HEK293 (cell line): ENCODE data around the gene HOTAIR.

Source experiments
- CTCF ChIA-PET: fragments of 350-600 bp; formaldehyde crosslinking; extraction: SDS; loops from one replicate; lab custom pipeline; 2021; ENCODE audit warnings: antibody characterized with exemption; lab: Yijun Ruan, JAX
- POLR2A ChIA-PET: fragments of 300-600 bp; formaldehyde crosslinking; extraction: SDS; loops from one replicate; lab custom pipeline; 2020; ENCODE audit warnings: antibody characterized with exemption, inconsistent platforms; lab: Yijun Ruan, JAX
- H3K27ac ChIP-seq: fragments of 200-500 bp; sonication (Bioruptor generic); 2 replicates; pipeline ENCODE4 v1.5.1; 2014; ENCODE audit warnings: low read depth, low read length, control low read depth, inconsistent platforms; ENCODE audit errors: extremely low read depth
- H3K36me3 ChIP-seq, 2 experiments: fragments of 200-500 bp in 1 of 2; sonication (Bioruptor generic) in 1 of 2; 1 replicate in 1 of 2; 2 replicates in 1 of 2; pipeline ENCODE4 v1.5.1; 2014 to 2017; ENCODE audit warnings: inconsistent platforms in 2 of 2, low read length in 2 of 2; ENCODE audit not compliant: control insufficient read depth in 2 of 2, insufficient read depth in 1 of 2
- H3K4me1 ChIP-seq: fragments of 200-500 bp; sonication (Bioruptor generic); 2 replicates; pipeline ENCODE4 v1.5.1; 2014; ENCODE audit warnings: mild to moderate bottlenecking, low read length, inconsistent platforms; ENCODE audit not compliant: control insufficient read depth, insufficient read depth
- H3K4me3 ChIP-seq: 2 replicates; pipeline ENCODE4 v1.5.1; 2011; ENCODE audit warnings: low read depth, mild to moderate bottlenecking, control low read depth, low read length, moderate library complexity
- H3K9me3 ChIP-seq: fragments of 200-500 bp; sonication (Bioruptor generic); 2 replicates; pipeline ENCODE4 v1.5.1; 2014; ENCODE audit warnings: low read depth, low read length, inconsistent platforms; ENCODE audit not compliant: control insufficient read depth, insufficient read depth
- EGR2 ChIP-seq: fragments of 450-650 bp; formaldehyde crosslinking; IDR thresholded peaks from 2 replicates; pipeline ENCODE4 v1.5.1; 2016; ENCODE audit warnings: low read depth, missing biosample characterization, missing genetic modification characterization
- IKZF3 ChIP-seq: fragments of 450-650 bp; IDR thresholded peaks from 2 replicates; pipeline ENCODE4 v1.5.0; 2018; ENCODE audit warnings: missing biosample characterization, mild to moderate bottlenecking, missing genetic modification characterization, moderate library complexity
- PRDM1 ChIP-seq: fragments of 450-650 bp; formaldehyde crosslinking; IDR thresholded peaks from 2 replicates; pipeline ENCODE4; 2016; ENCODE audit warnings: missing biosample characterization, missing genetic modification characterization
- ZBTB21 ChIP-seq: fragments of 450-650 bp; formaldehyde crosslinking; IDR thresholded peaks from 2 replicates; pipeline ENCODE4 v1.5.1; 2017; ENCODE audit warnings: missing biosample characterization, missing genetic modification characterization
- ZBTB7A ChIP-seq: fragments of 450-650 bp; formaldehyde crosslinking; IDR thresholded peaks from 2 replicates; pipeline ENCODE4 v1.5.1; 2016; ENCODE audit warnings: low read depth, missing biosample characterization, missing genetic modification characterization
- ZFP3 ChIP-seq: fragments of 450-650 bp; formaldehyde crosslinking; IDR thresholded peaks from 2 replicates; pipeline ENCODE4 v1.5.1; 2016; ENCODE audit warnings: low read depth, missing biosample characterization, missing genetic modification characterization
- ZNF114 ChIP-seq: fragments of 450-650 bp; formaldehyde crosslinking; IDR thresholded peaks from 2 replicates; pipeline ENCODE4 v1.5.0; 2017; ENCODE audit warnings: missing biosample characterization, missing genetic modification characterization
- ZNF155 ChIP-seq: fragments of 450-650 bp; formaldehyde crosslinking; IDR thresholded peaks from 2 replicates; pipeline ENCODE4 v1.5.1; 2016; ENCODE audit warnings: missing biosample characterization, missing genetic modification characterization
- ZNF341 ChIP-seq: fragments of 450-650 bp; formaldehyde crosslinking; IDR thresholded peaks from 2 replicates; pipeline ENCODE4; 2016; ENCODE audit warnings: low read depth, missing biosample characterization, missing genetic modification characterization
- ZNF404 ChIP-seq: fragments of 450-650 bp; formaldehyde crosslinking; IDR thresholded peaks from 2 replicates; pipeline ENCODE4 v1.5.1; 2017; ENCODE audit warnings: missing biosample characterization, missing genetic modification characterization
- ZNF48 ChIP-seq: fragments of 450-650 bp; formaldehyde crosslinking; IDR thresholded peaks from 2 replicates; pipeline ENCODE4 v1.5.1; 2016; ENCODE audit warnings: missing biosample characterization, missing genetic modification characterization
- ZNF529 ChIP-seq: fragments of 450-650 bp; formaldehyde crosslinking; IDR thresholded peaks from 2 replicates; pipeline ENCODE4 v1.5.1; 2017; ENCODE audit warnings: missing genetic modification characterization, missing biosample characterization; ENCODE audit not compliant: insufficient replicate concordance
- ZNF558 ChIP-seq: fragments of 450-650 bp; formaldehyde crosslinking; IDR thresholded peaks from 2 replicates; pipeline ENCODE4 v1.5.1; 2016; ENCODE audit warnings: missing biosample characterization, missing genetic modification characterization
- ZNF747 ChIP-seq: fragments of 450-650 bp; formaldehyde crosslinking; IDR thresholded peaks from 2 replicates; pipeline ENCODE4 v1.5.1; 2016; ENCODE audit warnings: missing biosample characterization, missing genetic modification characterization
- TF ChIP-seq, protein P1 (sequence below): fragments of 450-650 bp; formaldehyde crosslinking; IDR thresholded peaks from 2 replicates; pipeline ENCODE4 v1.5.1; 2017; ENCODE audit warnings: missing biosample characterization, mild to moderate bottlenecking, missing genetic modification characterization, moderate library complexity
- TF ChIP-seq, protein P2 (sequence below): fragments of 450-650 bp; formaldehyde crosslinking; IDR thresholded peaks from 2 replicates; pipeline ENCODE4 v1.5.1; 2016; ENCODE audit warnings: missing biosample characterization, missing genetic modification characterization
- TF ChIP-seq, protein P3 (sequence below): fragments of 450-650 bp; formaldehyde crosslinking; IDR thresholded peaks from 2 replicates; pipeline ENCODE4 v1.5.1; 2016; ENCODE audit warnings: missing biosample characterization, missing genetic modification characterization
- TF ChIP-seq, protein P4 (sequence below): fragments of 450-650 bp; formaldehyde crosslinking; IDR thresholded peaks from 2 replicates; pipeline ENCODE4 v1.5.1; 2016; ENCODE audit warnings: missing biosample characterization, missing genetic modification characterization
- TF ChIP-seq, protein P5 (sequence below): fragments of 450-650 bp; formaldehyde crosslinking; IDR thresholded peaks from 2 replicates; pipeline ENCODE4 v1.5.1; 2016; ENCODE audit warnings: missing biosample characterization, missing genetic modification characterization

Gene HOTAIR

DNA sequence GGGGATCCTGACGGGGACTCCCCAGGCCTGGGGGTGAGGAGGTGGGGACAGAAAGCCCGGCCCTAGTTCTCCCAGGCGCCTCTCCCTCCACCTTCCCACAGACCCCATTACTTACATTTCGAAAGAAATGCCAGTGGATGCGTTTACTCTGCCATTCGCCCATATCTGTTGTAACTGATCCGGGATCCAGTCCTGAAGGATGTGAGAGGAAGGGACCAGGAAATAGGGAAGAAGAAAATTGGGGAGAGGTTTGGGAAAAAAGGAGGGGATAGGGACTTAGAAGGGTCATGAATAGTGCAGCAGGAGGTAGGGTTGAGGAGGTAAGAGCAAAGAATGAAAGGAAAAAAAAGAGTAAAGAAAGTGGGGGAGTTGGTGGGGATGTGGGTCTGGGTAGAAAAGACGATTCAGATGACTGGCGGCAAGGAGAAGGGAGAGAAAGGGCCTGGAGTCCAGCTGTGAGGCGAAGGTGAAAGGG is 18.9 kb downstream of the HOTAIR start:
- Histone ChIP-seq H3K4me3 (no peak overlapping the region), H3K4me1 (peaks cover 5% of the 10 kb centered on the region; the same call in 1 of the 2 replicates), H3K9me3 (no peaks in the 10 kb centered on the region), H3K27ac (no peak overlapping the region), H3K36me3 (no peaks in the 10 kb centered on the region)
- CTCF ChIA-PET: interaction anchor here (0.8 kb wide), 1 partner anchor 246 kb away, joined by 3 read pairs; no protein-coding TSS in a partner anchor
- POLR2A ChIA-PET: no interaction called here
- TF ChIP-seq ZNF48 (tag by site-specific recombination) (no peak), ZNF529 (tag by site-specific recombination) (no peak), PRDM1 (tag by site-specific recombination) (peak; percentile 77)
- TF ChIP-seq, protein P1, sequence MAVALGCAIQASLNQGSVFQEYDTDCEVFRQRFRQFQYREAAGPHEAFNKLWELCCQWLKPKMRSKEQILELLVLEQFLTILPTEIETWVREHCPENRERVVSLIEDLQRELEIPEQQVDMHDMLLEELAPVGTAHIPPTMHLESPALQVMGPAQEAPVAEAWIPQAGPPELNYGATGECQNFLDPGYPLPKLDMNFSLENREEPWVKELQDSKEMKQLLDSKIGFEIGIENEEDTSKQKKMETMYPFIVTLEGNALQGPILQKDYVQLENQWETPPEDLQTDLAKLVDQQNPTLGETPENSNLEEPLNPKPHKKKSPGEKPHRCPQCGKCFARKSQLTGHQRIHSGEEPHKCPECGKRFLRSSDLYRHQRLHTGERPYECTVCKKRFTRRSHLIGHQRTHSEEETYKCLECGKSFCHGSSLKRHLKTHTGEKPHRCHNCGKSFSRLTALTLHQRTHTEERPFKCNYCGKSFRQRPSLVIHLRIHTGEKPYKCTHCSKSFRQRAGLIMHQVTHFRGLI (tag by site-specific recombination): no peak
- TF ChIP-seq, protein P2, sequence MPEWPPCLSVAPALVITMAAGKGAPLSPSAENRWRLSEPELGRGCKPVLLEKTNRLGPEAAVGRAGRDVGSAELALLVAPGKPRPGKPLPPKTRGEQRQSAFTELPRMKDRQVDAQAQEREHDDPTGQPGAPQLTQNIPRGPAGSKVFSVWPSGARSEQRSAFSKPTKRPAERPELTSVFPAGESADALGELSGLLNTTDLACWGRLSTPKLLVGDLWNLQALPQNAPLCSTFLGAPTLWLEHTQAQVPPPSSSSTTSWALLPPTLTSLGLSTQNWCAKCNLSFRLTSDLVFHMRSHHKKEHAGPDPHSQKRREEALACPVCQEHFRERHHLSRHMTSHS (tag by site-specific recombination): no peak

DNA sequence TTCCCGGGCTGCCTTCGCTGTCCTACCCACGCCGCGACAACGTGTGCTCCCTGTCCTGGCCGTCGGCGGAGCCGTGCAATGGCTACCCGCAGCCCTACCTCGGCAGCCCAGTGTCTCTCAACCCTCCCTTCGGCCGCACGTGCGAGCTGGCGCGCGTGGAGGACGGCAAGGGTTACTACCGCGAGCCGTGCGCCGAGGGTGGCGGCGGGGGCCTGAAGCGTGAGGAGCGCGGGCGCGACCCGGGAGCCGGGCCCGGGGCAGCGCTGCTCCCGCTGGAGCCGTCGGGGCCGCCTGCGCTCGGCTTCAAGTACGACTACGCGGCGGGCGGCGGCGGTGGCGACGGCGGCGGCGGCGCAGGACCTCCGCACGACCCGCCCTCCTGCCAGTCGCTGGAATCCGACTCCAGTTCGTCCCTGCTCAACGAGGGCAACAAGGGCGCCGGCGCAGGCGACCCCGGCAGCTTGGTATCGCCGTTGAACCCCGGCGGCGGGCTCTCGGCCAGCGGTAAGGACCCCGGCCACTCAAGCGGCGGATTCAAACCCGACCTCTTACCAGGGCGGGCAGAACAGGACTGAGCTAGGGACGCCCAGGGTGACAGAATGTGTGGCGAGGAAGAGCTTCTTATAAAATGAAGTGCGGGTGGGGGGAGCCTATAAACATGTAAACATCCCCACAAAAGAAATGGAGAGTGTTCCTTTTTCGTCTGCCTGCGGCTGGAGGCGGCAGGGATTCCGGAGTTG is 19.5 kb downstream of the HOTAIR start:
- ChIA-PET POLR2A (no interaction called here), CTCF (interaction anchor here (0.8 to 1.2 kb wide), 3 partner anchors 198 to 259 kb away, joined by 3 to 4 read pairs (median 3); no protein-coding TSS in a partner anchor)
- H3K9me3 ChIP-seq: no peaks in the 10 kb centered on the region
- H3K4me1 ChIP-seq: peaks cover 5% of the 10 kb centered on the region; the same call in 1 of the 2 replicates
- TF ChIP-seq ZNF155 (no peak), ZFP3 (tag by site-specific recombination) (no peak)
- TF ChIP-seq, protein P3, sequence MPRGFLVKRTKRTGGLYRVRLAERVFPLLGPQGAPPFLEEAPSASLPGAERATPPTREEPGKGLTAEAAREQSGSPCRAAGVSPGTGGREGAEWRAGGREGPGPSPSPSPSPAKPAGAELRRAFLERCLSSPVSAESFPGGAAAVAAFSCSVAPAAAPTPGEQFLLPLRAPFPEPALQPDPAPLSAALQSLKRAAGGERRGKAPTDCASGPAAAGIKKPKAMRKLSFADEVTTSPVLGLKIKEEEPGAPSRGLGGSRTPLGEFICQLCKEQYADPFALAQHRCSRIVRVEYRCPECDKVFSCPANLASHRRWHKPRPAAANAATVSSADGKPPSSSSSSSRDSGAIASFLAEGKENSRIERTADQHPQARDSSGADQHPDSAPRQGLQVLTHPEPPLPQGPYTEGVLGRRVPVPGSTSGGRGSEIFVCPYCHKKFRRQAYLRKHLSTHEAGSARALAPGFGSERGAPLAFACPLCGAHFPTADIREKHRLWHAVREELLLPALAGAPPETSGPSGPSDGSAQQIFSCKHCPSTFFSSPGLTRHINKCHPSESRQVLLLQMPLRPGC (tag by site-specific recombination): no peak
- H3K36me3 ChIP-seq: no peaks in the 10 kb centered on the region
- no peak overlapping the region for H3K4me3 ChIP-seq
- H3K27ac ChIP-seq: peak overlapping the region; percentile 48; the same call in 1 of the 2 replicates

DNA sequence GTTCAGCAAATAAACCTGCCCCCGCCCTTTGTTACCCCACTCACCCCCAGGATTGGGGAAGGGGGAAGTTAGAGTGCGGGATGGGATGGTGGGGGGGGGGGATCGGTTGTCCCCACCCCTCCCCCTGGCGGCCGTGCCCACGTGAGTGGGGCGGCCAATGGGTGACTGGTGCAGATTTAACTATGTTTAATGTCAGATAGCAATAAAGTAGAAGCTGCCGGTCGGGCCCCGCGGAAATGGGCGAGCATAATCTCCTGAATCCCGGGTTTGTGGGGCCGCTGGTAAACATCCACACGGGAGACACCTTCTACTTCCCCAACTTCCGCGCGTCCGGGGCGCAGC is 20.1 kb downstream of the HOTAIR start, which contains the start of gene HOXC12:
HOXC12 (plus strand) TSS at position 210 of the 342 bp plus-strand sequence; CDS start at position 237, 27 bp downstream.
- ChIA-PET CTCF (interaction anchor here (1.1 to 1.2 kb wide), 2 partner anchors 198 to 260 kb away, joined by 3 to 4 read pairs; no protein-coding TSS in a partner anchor), POLR2A (no interaction called here)
- Histone ChIP-seq H3K36me3 (no peaks in the 10 kb centered on the region), H3K27ac (peak within 1 kb of the TSS; percentile 48; the same call in 1 of the 2 replicates), H3K4me3 (no peak within 1 kb of the TSS), H3K4me1 (peaks cover 5% of the 10 kb centered on the region; the same call in 1 of the 2 replicates), H3K9me3 (no peaks in the 10 kb centered on the region)
- TF ChIP-seq ZNF404: no peak
- no peak for TF ChIP-seq ZNF558 (tag by site-specific recombination)
- no peak for TF ChIP-seq ZBTB21 (tag by site-specific recombination)
- no peak for TF ChIP-seq ZBTB7A (tag by site-specific recombination)
- TF ChIP-seq, protein P4, sequence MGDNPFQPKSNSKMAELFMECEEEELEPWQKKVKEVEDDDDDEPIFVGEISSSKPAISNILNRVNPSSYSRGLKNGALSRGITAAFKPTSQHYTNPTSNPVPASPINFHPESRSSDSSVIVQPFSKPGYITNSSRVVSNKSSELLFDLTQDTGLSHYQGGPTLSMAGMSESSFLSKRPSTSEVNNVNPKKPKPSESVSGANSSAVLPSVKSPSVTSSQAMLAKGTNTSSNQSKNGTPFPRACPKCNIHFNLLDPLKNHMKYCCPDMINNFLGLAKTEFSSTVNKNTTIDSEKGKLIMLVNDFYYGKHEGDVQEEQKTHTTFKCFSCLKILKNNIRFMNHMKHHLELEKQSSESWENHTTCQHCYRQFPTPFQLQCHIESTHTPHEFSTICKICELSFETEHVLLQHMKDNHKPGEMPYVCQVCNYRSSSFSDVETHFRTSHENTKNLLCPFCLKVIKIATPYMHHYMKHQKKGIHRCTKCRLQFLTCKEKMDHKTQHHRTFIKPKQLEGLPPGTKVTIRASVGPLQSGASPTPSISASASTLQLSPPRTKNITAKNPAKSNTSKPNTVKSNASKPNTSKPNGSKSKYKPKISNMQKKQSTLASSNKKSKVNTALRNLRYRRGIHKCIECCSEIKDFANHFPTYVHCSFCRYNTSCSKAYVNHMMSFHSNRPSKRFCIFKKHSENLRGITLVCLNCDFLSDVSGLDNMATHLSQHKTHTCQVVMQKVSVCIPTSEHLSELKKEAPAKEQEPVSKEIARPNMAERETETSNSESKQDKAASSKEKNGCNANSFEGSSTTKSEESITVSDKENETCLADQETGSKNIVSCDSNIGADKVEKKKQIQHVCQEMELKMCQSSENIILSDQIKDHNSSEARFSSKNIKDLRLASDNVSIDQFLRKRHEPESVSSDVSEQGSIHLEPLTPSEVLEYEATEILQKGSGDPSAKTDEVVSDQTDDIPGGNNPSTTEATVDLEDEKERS: no peak
- TF ChIP-seq ZNF341 (tag by site-specific recombination): no peak
- TF ChIP-seq ZNF114 (tag by site-specific recombination): no peak
- TF ChIP-seq, protein P5, sequence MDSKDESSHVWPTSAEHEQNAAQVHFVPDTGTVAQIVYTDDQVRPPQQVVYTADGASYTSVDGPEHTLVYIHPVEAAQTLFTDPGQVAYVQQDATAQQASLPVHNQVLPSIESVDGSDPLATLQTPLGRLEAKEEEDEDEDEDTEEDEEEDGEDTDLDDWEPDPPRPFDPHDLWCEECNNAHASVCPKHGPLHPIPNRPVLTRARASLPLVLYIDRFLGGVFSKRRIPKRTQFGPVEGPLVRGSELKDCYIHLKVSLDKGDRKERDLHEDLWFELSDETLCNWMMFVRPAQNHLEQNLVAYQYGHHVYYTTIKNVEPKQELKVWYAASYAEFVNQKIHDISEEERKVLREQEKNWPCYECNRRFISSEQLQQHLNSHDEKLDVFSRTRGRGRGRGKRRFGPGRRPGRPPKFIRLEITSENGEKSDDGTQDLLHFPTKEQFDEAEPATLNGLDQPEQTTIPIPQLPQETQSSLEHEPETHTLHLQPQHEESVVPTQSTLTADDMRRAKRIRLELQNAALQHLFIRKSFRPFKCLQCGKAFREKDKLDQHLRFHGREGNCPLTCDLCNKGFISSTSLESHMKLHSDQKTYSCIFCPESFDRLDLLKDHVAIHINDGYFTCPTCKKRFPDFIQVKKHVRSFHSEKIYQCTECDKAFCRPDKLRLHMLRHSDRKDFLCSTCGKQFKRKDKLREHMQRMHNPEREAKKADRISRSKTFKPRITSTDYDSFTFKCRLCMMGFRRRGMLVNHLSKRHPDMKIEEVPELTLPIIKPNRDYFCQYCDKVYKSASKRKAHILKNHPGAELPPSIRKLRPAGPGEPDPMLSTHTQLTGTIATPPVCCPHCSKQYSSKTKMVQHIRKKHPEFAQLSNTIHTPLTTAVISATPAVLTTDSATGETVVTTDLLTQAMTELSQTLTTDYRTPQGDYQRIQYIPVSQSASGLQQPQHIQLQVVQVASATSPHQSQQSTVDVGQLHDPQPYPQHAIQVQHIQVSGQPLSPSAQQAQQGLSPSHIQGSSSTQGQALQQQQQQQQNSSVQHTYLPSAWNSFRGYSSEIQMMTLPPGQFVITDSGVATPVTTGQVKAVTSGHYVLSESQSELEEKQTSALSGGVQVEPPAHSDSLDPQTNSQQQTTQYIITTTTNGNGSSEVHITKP (tag by site-specific recombination): no peak
- no peak for TF ChIP-seq IKZF3
- TF ChIP-seq ZNF747 (tag by site-specific recombination): no peak
- no peak for TF ChIP-seq EGR2 (tag by site-specific recombination)
